T-helper 2 cell (primary cell): ENCODE results near the gene PDLIM5.
A peak's percentile ranks its signal among the peaks of the same experiment; 100 is the strongest.
"Not testable (repeated sequence)": the region's sequence is repeated elsewhere in the genome, so short reads cannot be mapped to it uniquely, and the experiment has no call there.

Source experiments
- DNase-seq, 5 experiments: peaks; one replicate each; pipeline versions ENCODE4 v3.0.0 to v3.0.0-alpha.2; 2012 to 2022

PDLIM5 gene

DNA sequence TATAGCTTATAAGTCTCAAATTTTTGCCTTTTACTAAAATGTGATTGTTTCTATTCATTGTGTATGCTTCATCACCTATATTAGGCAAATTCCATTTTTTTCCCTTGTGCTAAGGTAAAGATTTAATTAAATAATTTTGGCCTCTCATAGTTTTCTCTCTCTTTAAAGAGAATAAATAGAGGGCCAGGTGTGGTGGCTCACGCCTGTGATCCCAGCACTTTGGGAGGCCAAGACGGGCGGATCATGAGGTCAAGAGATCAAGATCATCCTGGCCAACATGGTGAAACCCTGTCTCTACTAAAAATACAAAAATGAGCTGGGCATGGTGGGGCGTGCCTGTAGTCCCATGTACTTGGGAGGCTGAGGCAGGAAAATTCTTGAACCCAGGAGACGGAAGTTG is 213.3 kb downstream of the PDLIM5 start:
- not testable (repeated sequence) for DNase-seq

DNA sequence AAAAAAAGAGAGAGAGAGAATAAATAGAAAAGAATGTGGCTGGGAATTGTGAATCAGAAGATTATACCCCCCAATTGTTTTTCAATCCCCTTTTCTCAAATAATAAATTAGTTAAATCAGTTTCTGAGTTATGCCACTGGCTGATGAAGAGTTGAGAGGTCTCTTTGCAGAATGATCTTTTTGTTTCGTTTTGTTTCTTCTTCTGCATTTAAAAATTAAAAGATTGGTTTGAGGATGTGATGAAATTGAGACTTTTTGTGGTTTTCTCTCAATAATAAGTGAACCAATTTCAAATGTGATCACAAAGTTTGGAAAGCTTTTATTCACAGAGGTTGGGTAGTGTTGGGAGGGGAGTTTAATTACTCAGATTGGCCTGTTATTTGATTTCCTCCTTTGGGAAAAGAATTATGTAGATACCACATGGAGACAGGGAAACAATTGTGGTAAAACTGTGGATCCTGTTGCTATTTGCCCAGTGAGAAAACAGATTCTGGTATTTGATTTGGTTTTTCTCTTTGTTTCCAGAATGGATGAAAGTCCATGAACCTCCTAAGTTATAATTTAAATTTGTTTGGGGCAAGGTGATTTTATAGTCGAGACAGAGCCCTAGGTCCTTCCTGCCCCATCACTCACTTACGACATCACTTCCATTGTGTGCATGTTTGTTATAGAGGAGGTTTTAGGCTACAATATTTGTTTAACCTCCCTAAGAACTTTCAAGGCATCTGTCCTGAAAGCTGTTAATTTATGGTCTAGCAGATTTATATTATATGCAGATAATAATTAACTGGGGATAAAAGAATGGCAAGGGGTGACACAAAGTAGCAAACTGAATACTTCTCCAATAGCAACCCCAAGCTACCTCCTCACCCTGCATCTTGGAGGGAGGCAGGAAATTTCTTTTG is 214.0 kb downstream of the PDLIM5 start:
- peak in 1 of 5 experiments; percentile 9 for DNase-seq

DNA sequence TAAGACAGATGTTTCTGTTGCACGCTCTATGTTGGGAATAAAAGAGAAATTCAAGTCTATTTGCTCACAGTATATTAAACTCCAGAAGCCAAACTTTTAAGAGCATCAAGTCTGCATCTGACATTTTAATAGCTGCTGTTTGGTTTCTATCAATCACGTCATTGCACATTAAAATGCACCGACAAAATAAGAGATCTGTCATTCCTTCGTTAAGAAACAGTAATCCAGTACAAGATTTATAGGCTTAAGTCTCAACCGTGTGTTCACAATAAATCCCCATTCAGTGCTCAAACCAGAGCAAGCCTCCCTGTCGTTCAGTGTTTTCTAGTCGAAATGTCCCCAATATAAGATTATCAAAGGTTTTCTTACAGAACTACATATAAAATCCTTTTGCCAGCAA is 217.0 kb downstream of the PDLIM5 start:
- no peak for DNase-seq

DNA sequence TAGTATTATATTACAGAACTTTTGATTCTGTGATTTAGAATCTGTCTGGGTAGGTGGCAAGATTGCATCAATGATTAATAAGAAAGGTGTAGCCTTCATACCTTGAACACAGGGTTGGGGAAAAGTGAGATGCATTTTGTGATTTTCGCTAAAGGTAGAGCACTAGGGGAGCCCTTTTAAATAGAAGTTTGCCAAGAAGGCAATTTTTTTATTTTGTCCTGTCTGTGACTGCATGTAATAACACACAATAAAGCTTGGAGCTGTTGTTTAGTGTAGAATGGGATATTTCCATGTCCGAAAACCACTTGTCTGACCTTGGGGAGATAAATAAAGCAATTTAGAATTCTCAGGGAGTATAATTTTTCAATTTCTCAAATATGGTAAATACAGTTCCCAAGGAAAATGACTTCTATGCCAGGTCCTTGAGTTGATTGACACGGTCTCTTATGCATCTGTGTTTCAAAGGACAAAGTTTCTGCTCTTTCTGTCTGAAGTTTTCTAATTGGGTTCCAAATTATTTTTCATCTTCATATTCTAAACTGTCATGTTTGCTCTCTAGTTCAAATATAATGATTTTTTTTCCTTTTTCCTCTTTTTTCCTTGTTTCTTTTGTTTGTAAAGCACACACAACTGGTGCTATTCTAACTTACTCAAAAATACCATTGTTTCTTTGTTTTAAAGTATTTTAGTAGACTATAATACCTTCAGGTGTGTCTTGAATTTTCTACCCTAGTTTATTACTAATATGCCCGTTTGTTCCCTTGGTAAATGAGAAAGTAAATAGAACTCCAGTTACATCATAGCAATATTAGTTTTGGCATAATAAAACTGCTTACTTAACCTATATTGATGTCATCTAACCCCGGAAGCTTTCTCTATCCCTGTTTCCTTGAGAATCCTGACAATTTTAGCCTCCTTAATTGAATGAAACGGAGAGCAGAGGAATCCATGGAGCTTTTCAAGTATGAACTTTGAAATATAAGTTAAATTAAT is 218.2 kb downstream of the PDLIM5 start:
- no peak for DNase-seq

DNA sequence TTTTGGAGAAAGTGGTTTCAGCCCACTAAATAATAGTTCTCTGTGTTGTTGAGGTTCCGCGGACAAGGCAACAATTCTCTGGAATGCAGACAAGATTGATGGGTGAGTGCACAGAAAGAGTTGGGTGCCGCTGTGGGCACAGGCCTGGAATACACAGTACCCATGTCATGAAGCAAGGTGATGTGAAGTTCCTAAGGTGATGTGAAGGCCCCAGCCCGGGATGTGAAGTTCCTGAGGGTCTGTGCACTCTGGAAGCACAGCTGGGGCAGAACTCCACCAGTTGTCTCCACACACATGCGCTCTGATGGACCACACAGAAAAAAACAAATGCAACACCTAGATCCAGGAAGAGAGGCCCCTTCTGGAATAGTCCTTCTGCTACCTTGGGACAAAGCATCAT is 219.4 kb downstream of the PDLIM5 start:
- DNase-seq = no peak

DNA sequence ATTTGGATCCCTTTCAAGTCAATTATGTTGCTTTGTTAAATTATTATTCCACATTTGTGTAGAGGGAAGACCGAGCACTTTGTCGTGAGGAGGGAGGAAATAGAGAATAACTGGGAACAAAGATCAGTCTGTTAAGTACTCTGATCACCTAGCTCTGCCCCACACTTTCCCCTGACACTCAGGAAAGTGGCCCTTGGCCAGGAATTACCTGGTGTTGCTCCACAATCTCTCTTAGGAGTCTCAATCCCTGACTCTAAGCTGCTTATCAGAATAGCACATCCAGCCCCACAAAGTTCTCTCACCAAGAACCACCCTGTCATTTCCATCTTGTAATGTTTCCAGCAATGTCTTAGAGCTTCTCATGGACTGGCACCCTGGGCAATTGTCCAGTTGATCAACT is 222.2 kb downstream of the PDLIM5 start:
- no peak for DNase-seq

DNA sequence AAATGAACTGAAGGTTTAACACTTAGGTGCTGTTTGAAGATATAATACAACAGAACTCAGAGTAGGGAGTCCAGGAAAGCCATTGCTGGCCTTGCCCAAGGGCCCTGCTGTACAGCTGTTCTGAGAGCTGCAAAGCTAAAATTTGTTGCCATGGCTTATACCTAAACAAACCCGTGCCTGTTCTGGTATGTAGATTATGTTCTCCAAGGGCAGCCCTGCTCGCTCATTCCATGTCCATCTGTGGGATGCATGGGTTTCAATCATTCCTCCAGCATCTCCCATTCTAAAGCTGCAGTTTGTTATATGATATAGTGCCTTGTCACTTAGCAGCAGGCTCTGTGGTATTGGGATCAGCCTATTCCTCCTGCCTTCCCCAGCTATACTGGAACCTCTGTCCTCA is 225.2 kb downstream of the PDLIM5 start:
- no peak for DNase-seq

DNA sequence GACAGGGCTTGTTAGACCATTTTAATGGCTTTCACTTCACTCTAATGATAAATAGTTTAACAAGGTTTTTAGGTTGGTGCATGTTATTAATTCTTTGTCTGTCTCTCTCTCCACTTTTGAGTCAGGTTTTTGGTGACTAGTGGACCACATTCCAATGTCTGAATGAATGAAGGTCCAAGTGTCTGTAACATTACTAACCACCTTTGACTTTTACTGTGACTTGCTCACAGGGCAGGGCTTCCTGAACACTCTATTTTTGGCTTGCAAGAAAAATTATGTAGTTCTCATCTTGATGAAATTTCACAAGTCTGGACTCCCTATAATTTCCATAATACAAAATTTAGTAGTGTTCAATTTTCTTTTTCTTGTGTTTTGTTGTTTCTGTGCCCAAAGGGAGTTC is 227.2 kb downstream of the PDLIM5 start:
- DNase-seq = no peak

DNA sequence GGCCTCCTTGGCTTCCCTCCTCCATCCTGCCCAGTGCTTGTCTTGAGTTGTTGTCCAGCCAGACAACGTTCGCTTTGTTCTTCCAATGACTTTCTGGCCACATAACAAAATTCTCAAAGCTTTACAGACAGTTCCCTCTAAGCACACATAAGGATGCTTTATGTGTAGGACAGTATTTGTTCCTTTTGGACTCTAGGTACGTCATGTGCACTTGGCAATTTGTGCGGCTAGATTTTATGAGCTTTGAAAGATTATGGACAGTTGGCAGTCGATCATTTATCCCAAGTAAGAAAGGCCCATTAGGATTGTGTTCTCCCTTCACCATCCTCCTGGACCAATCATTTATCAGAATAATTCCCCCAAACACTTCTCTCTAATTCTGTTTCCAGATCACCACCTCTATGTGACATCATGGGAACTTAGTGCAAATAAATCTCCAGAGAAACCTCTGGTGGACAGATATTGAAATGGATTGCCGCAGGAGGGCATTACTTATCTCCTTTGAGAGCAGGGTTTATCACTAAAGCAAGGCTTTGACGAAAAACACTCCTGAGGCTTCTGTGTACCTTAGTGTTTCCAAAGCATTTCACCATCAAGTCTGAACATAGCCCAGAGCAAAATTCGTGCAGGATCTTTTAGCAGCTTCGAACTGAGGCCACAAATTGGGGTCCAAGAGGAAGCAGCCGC is 228.6 kb downstream of the PDLIM5 start:
- DNase-seq = no peak

DNA sequence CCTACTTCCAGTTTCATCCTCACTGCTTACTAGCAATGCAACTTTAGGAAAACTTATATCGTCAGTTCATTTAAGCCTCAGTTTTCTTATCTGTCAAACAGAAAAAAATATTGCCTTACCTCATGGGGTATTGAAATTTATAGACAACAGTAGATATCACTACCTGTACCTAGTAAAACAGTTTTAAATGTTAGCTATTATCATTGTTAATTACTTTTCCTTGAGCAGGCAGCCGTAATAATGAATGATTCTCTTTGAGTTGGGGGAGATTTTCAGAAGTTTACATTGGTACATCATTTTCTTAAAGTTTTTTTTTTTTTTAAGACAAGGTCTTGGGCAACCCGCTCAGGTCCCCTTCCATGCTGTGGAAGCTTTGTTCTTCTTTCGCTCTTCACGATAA is 234.3 kb downstream of the PDLIM5 start:
- no peak for DNase-seq

DNA sequence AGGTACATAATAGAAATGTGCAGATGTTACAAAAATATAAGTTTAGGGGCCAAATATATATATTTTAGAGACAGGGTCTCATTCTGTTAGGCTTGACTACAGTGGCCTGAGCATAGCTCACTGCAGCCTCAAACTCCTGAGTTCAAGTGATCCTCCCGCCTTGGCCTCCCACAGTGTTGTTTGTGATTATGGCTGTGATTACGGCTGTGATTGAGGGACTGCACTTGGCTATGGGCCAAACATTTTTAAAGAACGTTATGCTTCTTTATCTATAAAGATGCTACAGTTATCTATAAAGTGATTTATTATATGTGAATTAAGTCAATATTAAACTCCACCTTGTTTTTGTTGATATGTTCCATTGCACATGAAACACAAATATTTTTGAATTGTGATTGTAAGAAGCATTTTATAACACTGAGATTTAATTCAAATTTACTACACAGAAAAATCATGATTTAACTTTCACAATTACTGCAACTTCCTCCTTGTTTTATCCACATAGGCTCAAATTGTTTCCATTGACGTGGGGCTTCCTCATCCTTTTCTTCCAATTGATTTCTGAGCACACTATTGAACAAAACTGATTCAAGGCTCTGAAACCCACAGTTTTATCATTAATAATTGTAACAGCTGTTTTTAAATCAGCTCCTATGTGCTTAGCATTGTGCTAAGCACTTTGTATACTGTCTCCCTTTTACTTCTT is 237.6 kb downstream of the PDLIM5 start:
- DNase-seq = no peak

DNA sequence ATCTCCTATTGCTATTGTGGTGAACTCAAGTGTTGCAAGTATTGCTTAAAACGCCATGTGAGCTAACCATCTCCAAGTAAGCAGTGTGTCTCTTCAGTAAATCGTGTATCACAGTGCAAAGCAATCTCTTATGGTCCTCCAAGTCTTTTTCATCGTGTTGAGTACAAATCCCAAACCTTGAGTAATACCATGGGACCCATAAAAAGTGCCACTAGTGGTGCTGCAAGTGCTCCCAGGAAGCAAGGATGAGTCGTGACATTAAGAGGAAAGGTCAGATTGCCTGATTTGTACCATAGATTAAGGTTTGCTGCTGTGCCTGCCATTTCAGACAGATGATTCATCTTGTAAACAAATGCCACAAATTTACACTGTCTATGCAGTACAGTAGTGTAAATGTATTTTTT is 239.1 kb downstream of the PDLIM5 start:
- DNase-seq = peak in 1 of 5 experiments; percentile 4

DNA sequence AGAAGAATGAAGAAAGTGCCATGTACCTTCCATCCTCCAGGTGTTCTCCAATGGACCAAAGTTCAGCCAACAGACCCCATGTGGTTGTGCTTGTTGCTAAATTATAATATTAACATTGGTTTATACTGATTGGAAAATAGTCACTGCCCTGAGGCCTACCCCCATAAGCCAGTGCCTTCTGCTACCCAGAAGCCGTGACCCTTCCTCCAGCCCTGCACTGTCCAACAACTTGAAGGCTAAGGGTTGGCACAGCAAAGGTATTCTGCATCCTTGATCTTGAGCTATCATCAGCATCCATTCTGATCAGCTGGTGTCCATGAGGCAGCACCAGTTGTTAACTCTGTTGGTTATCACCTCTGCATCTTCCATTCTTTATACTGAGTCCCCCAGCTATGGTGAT is 239.8 kb downstream of the PDLIM5 start:
- no peak for DNase-seq

DNA sequence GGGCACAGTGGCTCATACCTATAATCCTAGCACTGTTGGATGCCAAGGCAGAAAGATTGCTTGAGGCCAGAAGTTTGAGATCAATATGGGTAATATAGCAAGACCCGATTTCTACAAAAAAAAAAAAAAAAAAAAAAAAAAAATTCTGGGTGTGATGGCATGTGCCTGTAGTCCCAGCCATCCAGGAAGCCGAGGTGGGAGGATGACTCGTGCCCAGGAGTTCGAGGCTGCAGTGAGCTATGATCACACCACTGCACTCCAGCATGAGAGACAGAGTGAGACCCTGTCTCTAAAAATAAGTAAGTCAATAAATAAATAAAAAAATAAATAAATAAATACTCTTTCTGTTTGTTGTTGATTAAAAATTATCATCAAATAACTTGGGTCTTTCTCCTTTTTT is 243.6 kb downstream of the PDLIM5 start:
- DNase-seq = no peak

DNA sequence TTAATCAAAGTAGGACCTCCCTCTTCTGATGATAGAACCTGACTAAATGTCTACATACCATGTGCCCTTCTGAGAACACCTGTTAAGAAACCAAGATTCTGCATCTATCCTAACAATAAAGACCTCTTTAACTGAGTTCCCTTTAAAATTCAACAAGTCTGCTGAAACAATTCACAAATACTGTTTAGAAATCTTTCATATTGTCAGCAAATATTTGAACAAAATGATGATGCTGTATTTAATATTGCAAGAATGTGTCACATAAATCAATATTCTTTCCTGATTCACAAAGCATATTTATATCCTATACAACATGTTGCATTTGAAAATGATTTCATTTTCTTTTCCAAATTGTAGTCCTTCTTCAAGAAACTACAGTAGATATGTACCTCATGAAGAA is 246.4 kb downstream of the PDLIM5 start:
- DNase-seq = no peak

DNA sequence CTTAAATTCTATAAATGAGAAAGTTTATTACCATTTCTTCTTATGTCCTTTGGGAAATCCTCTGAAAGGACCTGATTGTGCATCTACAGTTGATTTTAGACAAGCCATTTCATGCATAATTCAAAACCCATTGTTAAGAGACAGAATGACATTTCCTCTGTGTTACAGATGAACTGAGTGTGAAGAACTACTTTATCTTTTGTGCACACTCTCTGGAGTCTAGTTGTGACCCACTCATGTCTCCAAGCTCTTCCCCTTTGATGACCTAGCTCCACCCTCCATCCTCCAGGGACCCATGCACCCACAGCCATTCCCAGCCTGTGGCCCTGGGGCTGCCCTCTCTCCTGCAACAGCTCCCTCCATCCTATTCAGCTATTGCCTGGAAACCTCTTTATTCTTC is 248.6 kb downstream of the PDLIM5 start:
- DNase-seq = no peak

DNA sequence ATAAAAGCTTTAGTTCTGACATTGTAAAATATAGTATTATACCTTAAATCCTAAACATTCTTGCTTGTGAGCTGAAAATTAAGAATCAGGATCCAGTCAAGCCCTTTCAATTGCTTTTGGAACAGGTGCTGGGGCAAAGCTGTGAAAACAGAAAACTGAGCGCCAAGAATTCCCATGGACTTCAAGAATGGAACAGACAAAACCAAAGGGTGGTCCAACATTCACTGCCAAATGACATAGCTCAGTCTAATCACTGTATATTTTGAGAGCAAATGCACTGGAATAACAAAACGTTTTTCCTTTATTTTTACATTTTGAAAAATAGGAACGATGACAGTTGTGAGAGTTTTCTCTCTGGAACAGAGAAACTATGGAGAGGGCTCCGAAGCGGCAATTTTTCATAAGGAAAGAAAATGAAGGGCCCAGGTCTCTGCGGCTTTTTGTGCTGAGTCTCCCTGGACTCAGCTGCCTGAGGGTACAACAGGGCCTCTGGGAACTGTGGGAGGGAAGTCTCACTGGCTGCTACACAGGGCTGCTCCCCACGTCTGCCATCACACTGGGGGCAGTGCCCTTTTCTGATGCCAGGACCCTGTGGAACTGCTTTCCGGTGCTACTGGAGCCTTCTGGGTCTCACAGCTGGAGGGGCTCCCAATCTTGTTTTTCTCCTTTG is 250.0 kb downstream of the PDLIM5 start:
- DNase-seq = no peak

DNA sequence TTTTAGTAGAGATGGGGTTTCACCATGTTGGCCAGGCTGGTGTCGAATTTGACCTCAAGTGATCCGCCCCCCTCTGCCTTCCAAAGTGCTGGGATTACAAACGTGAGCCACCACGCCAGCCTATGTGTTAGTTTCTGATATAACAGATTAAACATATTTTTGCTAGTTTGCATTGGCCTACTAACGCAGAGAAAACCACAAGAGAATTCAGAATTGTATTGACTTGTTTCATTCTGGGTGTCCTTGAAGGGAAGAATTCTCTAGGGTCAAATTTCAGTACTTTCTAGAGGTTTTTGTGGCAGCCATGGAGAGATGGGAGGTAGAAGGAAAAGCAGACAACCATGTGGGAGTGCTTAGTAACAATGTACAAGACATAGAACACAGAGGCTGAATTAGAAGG is 259.9 kb downstream of the PDLIM5 start:
- peak in 1 of 5 experiments; percentile 56 for DNase-seq

DNA sequence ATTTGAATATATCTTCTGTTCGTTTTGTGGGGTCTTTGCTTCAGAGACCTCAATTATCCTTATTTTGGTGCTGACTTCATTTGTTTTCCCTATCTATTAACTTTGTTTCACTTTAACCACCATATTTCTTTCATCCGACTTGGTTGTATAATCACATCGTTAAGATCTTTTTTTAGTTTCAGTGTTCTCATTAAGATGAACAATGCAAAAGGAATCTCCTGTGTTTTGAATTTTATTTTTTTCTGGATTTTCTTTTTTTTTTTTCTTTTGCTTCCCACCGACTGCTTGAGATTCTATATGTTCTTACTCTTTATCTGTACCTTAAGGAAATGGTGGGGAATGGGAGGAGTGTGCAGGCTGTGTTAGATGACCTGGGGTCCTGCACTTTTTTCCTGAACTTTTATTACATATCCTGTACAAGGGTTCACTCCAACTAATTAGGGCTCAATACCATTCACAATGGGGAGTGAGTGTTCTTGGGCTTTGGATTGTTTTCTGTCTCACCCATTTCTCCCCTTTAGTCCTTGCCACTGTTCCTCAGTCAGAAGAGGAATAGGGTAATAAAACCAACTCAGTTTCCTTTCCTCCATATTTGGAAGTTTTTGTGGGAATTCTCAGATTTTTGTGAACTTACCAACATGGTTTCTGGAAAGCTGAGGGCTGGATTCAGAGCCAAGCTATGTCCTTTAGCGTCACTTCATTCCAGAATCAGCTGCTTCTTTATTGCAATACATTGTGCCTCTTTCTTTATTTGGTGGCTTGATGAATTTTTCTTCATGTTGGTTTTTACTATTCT is 262.8 kb downstream of the PDLIM5 start:
- no peak for DNase-seq

DNA sequence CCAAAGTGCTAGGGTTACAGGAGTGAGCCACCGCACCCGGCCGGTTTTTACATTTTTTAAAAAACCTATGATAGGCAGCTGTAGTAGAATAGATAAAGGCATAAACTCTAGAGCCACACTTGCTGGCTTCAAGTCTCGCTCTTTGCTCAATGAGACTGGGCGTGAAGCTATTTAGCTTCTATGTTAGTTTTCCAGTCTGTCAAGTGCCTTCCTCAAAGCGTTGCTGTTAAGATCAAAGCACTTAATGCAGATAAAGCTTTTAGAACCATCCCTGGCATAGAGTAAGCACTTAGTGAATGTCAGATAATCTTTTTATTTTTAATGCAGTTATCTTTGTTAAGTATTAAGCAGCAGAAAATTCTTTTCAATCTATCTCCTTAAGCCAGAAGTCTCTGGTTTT is 264.0 kb downstream of the PDLIM5 start:
- DNase-seq = no peak
